GM21619 (cell line): Measurements from ENCODE around the gene NEDD4.
"Not testable (repeated sequence)": the region's sequence is repeated elsewhere in the genome, so short reads cannot be mapped to it uniquely, and the experiment has no call there.

Source experiments
- ATAC-seq: cut with Tn5 transposase; IDR thresholded peaks from one replicate; pipeline ENCODE4 v1.9.1; 2021; ENCODE audit not compliant: unreplicated experiment

Gene NEDD4

DNA sequence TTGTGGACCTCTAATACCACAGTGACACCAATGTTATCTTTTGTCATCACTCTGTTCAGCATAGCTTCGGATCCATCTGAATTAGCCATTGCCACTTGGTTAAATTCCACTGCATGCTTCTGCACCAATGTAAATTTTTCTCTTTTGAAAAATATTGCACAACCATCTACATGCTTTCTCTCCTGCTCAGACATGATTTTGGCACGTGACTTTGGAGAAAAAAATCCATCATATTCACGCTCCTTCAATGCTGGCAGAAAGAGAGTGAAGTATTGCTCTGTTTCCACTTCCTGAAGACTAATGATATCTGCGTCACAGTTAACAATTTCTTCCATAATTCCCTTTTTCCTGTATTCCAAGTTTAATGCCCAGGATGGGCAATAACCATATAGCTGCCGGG is 13.0 kb upstream of the NEDD4 start:
- ATAC-seq: not testable (repeated sequence)

DNA sequence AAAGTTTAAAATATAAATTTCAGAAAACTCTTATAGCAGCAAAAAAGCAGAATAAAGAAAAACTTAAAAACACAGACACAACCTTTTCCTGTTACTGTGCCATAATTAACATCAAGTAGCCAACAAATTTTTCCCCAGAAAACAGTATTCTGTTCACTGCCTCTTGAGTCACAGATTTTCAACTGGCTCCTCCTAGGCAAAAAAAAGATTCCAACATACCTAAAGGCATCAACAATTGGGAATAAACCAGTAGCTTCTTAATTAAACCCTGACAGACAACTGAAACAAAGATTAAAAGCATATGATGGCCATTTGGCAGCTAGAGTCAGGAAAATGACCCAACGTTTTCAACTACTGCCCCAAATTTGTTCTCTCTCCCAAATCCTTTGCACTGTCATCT is 10.9 kb upstream of the NEDD4 start:
- not testable (repeated sequence) for ATAC-seq

DNA sequence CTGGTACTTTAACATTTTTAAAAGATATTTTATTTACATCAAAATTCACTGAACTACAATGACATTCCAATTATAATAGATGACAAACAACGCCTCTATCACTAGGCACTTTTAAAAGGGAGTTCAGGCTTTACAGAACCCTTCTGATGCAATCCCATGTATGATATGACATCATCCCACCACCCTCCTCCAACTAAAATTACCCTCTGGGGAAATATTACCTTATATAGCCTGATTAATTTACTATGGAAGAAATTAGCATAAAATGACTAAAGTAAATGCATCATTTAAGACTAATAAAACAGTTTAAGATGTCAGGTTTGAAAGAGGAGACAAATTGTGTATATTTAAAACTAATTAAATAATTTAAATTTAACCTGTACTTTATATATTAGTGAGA is 10.4 kb upstream of the NEDD4 start:
- ATAC-seq: not testable (repeated sequence)

DNA sequence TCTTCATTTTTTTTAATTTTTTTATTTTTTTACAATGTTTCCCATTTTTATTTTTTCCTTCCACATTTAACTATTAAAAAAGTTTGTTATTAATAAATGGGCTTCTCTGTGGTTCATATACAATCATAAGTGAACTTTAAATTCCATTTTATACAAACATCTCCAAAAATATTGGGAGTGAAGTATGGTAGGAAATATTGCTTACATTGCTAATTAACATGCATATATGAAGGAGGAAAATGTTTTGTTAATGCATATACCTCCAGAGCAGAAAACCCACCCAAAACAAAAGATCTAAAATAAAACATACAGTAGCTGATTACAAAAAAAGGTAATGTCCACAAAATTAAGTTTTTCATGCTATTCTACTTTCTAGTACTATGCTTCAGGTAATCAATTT is 9.9 kb upstream of the NEDD4 start:
- ATAC-seq: not testable (repeated sequence)

DNA sequence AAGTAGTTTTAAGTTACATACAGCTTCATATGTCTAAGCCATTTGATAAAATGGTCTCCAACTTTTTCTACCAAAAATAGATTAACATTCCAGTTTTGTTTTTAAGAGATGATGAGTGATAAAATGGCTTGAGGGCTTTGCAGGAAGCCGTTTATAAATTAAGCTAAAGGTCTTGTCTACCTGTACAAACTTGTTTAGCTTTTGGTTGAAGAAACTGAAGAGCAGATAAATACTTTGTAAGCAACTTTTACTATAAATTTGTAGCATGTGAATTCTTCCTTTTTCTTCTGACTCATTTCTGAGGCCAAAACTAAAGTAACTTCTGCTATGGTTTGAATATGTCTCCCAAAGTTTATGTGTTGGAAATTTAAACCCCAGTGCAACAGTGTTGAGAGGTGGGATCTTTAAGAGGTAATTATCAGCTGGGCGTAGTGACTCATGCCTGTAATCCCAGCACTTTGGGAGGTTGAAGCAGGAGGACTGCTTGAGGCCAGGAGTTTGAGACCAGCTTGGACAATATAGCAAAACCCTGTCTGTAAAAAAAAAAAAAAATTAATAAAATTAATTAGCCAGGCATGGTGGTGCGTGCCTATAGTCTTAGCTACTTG is 8.2 kb upstream of the NEDD4 start:
- no peak for ATAC-seq

DNA sequence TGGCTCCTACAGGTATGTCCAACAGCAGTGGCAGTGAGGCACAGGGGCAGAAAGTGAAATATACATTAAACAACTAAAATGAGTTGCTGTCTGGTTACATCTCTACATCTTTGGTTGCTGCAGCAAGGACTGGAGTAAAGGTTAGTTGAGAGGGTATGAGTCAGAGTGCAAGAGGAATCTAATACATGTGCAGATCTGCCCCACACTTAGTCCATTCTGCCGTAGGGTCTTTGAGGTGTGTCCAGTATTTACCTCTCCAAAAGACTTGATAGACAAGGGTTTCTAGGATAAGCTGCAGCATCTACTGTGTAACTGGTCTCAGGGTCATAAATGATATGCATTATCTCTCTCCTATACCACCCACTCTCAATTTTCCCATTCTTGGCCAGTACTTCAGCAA is 6.2 kb upstream of the NEDD4 start:
- ATAC-seq: no peak

DNA sequence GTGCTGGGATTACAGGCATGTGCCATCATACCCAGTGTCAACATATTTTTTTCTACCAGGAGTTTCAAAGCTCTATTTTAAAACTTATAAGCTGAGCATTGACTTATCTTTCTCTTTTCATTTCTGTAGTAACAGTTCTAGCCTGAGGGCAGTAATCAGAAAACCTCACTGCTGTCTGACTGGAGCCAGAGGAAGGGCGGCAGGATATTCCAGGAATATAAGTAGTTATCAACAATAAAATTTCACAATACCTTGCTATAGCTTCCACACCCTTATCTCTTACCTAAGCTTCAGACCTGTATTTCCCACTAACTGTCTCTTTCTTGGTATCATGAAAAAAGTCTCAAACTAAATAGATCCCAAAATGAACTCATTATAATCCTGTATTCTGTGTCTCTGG is 5.1 kb upstream of the NEDD4 start:
- ATAC-seq: no peak

DNA sequence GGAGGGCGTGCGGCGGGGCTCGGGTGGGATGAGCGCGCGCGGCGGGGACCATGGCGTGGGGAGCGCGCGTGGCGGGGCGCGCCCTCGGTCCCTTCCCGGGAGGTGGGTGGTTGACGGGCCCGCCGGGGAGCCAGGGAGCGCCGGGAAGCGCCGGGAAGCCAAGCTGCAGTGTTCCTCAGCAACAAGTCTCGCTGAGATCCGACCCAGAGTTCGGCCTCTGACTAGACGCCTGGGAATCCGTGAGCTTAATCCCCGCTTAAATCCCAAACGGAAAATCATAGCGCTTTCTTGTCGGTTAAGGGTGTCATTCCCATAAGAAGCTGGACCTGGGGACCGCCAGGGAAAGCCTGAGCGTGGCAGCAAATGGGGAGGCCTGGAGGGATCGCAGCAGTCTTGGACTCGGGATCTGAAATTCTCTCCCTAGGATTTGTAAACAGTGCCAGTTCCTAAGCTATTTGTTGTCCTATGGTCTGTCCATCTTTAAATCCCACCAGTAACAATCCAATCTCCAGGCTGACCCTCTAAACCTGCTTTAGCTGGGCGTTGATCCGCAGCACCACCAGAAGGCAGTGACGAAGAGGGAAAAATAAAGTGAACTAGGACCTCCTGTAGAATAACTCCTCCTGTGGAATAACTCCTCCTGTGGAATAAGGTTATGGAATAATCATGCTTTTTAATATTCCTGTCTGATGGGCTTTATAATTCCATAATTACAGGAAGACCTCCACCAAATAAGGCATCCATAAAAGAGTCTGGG is 570 bp upstream of the NEDD4 start:
- ATAC-seq: peak; percentile 3

DNA sequence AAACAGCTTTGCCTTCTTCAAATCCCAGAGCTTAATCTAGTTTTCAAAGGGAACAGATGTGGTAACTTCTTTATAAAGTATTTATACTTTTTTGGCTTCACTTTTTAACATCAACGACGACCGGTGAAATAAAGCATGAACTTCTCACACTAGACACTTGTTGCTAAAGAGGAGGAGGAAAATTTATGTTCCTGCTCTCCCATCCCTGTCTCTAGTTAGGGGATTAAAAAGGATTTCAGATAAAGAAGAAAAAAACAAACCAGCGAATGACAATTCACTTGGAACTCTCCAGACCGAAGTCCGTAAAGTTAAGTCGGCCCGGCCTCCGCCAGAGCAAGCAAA is 672 bp downstream of the NEDD4 start:
- no peak for ATAC-seq

DNA sequence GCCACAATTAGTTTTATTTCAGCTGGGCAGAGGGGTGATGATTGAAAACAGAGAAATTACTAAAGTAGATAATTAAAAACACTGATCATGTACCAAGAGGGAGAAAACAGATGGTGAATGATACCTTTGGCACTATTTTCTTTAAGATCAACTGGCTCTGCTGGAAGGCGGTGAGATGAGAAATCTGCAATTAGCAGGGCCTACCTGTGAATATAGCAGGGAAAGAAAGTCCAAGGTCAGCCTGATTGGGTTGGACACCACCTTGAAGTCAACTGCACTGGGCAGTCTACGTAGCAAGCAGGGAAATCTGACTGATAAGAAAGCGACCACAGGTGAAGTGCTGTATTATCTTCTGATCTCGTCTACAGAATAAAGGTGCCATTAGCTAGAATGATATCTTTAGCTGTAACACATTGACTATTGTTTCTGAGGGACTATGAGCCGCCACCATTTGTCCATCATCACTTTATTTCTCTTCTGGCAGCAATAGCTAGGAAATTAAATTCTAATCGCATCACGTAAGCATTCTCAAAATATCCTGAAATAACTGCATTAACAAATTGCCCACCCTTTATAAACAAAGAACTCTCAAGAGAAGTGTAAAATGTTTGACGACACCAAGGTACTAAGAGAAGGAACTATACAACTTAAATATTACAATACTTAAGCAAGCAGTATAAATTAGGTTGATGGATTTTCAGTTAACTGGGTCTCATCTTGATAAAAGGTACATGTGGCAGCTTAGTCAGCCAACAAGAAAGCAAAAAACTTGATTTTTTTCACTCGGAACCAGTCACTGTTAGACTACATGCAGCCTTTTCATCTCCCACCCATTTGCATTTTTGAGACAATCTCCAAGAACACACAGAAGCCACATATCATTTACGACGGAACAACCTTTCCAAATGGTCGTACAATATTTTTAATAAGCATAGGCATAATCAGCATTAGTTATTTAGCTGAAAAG is 1.3 kb downstream of the NEDD4 start:
- no peak for ATAC-seq

DNA sequence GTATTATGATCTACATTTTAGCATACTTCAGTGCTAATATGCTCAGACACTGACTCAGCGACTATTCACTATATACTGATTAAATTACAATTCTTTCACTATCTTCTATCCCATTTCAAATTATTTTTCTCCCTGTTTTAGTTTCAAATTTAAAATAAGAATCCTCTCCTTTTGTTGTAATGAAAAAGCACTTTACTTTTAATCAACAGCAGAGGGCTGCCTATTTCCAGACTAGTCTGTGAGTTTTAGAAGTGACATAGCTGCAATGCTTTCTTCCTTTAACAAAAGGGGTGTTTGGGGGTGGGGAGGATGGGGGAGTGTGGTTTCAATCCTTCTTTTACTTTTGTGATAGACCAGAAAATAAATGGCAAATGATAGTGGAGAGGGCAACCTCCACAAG is 2.4 kb downstream of the NEDD4 start:
- ATAC-seq: no peak

DNA sequence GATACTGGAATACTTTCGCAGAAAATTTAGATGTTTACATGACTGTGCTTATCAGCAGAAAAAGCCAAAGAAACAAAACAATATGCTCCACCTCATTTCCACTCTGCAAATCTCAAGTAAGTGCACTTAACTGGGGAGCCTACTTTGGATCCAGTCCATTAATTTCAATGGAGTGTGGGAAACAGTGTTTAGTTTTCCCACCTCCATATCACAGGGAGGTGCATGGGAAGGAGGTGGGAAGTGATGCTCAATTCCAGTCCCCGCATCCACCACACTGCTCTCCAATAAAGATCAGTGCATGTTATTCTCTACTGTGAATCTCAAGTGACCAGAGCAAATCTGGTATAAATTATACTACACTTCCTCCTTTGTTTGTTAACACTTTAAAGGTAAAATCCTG is 2.9 kb downstream of the NEDD4 start:
- ATAC-seq: no peak

DNA sequence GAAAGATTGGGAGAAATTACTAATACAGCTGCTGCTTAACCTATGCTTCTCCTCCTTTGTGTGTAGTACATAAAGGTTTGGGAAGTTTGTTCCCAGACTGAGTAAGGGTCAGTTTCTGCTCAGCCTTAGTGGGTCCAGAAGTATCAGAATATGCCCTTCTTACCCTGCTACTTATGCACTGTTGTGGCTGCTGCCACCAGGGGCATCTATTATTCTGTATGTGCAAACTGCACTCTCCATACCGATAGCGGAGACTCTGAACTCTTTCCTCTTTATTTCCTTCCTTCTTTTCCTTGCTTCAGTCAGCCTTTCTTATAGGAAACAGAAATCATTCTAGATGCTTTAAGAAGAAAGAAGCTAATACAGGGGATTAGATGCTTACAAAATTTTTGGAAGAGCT is 4.0 kb downstream of the NEDD4 start:
- ATAC-seq: no peak

DNA sequence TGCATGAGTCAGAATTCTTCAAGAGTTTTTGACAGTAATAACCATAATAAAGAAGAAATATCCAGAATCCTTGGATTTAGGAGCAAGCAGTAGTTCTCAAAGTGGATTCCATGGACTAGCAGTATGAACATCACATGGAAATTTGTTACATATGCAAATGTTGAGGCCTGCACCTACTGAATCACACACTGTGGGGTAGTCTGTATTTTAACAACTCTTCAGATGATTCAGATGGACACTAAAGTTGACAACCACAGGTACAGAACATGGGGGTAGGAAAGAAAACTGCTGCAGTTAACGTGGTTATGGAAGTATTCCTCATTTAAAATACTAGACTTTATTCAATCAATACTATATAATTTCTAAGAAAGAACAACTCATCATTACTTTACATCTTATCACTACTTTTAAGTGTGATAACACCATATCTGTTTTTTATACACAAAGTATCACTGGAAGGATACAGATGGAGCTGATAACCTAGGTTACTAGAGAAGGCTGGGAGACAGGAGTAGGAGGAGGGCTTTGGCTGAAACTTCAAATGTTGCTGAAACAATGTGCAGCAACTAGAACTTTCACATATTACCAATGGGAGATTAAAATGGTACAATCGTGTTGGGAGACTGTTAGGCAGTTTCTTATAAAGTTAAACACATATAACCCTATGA is 11.7 kb downstream of the NEDD4 start:
- ATAC-seq: no peak

DNA sequence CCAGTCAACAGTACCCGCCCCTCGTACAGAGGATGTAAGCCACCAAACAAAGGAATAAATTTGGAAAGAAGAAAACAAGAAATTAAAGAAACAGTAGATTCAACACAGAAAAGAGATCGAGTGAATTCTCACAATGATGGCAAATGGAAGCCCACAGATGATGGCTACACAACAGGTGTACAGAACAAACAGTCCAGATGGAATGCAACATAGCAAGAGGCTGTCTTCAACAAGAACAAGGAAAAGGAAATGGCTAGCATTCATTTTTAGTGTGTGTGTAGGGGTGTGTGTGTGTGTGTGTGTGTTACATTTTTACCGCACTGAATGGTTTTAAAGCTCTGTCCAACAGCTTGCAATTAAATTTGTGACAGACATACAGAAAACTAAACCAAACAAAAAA is 12.9 kb downstream of the NEDD4 start:
- ATAC-seq: no peak

DNA sequence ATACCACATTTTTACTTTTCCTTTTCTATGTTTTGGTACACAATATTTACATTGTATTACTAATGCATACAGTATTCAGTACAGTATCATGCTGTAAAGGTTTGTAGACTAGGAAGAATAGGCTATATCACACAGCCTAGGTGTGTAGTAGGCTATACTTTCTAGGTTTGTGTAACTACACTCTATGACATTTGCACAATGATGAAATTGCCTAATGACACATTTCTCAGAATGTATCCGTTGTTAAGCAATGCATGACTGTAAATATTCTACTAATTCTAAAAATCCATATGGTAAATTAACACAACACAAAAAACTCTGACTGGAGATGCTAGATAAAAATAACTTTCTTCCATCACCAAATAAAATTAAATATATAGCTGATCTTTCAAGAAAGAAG is 16.2 kb downstream of the NEDD4 start:
- no peak for ATAC-seq

DNA sequence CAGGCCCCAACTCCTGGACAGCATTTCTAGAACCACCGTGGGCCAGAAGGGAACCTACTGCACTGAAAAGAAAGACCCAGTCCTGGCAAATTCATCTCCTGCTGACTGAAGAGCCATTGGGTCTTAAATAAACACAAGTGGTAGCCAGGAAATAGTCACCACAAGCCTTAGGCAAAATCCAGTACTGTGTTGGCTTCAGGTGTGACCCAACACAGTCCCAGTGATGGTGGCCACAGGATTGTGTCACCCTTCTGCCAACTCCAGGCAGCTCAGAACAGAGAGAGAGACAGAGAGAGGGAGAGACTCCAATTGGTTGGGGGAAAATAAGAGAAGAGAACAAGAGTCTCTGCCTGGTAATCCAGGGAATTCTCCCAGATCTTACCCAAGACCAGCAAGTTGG is 23.1 kb downstream of the NEDD4 start:
- no peak for ATAC-seq

DNA sequence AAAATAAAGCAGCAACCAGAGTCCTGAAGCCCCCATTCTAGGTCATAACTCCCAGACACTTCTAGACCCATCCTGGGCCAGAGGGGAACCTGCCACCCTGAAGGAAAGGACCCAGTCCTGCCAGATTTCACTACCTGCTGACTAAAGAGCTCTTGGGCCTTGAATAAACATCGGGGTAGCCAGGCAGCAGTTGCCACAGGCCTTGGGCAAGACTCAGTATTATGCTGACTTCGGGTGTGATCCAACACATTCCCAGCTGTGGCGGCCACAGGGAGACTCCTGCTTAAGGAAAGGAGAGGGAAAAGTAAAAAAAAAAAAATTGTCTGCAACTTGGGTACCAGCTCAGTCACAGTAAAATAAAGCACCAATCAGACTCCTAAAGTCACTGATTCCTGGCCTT is 23.8 kb downstream of the NEDD4 start:
- ATAC-seq: no peak

DNA sequence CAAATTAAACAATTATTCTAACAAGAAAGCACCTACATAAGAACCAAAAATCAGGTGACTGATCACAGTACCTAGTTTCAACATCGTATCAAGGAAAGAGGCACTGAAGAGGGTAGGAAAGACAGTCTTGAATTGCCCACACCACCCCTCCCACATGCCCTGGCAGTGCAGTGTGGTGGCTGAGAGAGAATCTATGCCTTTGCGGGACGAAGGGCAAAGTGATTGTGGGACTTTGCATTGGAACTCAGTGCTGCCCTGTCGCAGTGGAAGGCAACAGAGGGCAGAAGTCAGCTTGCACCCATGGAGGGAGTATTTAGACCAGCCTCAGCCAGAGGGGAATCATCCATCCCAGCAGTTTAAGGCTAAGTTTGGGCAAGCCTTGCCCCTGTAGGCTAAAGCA is 24.5 kb downstream of the NEDD4 start:
- no peak for ATAC-seq

DNA sequence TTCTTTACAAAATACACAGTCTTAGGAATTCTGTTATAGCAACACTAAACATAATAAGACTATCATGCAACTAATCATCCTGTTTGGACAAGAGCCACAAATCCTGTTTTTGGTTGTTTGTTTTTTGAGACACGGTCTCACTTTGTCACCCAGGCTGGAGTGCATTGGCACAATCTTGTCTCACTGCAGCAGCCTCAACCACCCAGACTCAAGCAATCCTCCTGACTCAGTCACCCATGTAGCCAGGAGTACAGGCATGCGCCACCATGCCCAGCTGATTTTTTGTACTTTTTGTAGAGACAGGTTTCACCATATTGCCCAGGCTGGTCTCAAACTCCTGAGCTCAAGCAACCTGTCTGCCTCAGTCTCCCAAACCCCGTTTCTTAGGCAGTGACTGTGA is 28.3 kb downstream of the NEDD4 start:
- no peak for ATAC-seq

DNA sequence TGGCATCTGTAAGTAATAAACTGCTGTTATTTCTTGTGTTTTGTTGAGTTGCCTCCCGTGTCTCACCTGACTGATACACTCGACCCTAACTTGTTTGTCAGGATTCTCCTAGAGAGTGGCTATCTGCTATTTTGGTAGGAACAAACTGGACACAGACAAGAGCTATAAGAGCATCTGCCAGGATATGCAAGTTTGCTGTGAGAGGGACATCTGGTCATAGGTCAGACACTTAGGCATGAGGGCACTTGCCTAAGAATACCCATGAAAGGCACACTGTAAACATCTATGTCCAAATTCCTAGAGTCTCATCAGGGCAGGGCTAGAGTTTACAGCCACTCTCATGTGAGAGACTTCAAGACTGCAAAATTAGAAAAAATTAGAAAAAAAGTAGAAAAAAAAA is 32.5 kb downstream of the NEDD4 start:
- ATAC-seq: no peak
